Measurements from ENCODE around the gene NKD1.
A peak's percentile ranks its signal among the peaks of the same experiment; 100 is the strongest.

The NKD1 gene

DNA sequence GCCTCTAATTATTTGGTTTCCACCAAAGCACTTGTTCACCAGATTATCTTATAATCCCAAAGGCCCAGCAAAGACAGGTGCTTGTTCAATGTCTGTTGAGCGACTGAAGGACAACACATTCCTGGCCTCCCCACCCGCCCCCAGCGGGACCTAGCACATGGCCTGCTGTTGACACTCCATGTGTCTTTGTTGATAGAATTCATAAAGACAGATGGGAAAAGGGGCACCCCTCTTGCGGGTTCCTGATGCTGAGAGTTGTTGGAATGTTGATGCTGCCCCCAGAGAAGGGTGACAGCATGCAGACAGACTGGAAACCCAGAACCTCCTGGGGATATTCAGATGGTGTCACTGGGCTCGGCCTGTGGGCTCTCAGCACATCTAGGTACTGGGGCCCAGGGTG lies 96.0 kb downstream of the NKD1 start:
- Mint-ChIP-seq H3K27me3 (no peaks in the 10 kb centered on the region), H3K9me3 (ENCODE audit: low read depth) (no peaks in the 10 kb centered on the region), H3K36me3 (peaks cover 2% of the 10 kb centered on the region), H3K4me3 (no peak overlapping the region), H3K4me1 (ENCODE audit: low read depth) (peaks cover 4% of the 10 kb centered on the region), H3K27ac (no peak overlapping the region)

DNA sequence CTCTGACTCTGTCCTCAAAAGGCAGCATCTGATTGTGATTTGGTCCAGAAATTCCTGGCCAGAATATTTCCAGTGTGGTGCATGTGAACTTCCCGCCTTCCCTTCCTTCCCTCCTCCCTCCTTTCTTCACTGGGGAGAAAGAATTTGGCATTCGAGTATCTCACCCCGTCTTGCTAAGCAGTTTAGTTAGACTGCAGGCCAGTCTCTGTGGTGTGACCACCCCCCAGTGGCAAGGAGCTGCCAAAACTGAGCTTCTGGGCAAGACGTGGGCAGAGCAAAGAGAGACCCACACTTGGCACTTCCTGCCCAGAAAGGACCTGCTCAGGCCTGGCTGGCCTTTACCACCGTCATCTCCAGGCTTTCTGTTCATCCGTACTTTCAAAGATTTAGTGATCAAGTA lies 96.5 kb downstream of the NKD1 start:
- Mint-ChIP-seq H3K27ac (peak overlapping the region; percentile 35), H3K36me3 (peaks cover 2% of the 10 kb centered on the region), H3K27me3 (no peaks in the 10 kb centered on the region), H3K9me3 (ENCODE audit: low read depth) (no peaks in the 10 kb centered on the region), H3K4me3 (no peak overlapping the region), H3K4me1 (ENCODE audit: low read depth) (peaks cover 4% of the 10 kb centered on the region)

DNA sequence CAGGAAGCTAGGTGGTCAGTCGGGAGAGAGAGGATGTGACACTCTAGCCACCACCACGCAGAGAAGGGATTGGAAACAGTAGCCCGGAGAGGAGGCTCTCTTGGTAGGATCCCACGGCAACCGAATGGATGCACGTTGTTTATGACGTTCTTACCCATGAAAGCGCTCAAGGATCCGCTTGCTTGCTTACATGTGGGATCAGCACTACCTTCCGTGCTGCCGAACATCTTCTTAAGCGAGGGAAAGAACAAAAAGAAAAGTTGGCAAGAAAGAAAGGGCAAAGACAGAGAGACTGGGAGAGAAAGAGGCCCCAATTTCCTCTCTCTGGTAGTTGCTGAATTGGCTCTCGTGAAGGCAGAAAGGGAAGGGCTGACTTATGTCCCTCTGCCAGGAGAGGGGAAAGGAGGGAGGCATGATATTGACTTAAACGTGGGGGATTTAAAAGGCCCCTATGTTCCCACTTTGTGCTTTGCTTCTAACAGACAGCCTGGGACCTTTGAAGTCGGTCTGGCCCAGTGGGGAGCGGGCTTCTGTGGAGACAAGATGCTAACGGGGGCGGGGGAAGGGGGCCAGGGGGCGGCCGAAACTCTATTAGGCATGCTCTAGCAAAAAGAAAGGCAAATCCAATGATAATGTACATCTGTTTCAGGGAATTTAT lies 97.5 kb downstream of the NKD1 start:
- H3K4me1 Mint-ChIP-seq (ENCODE audit: low read depth) = peaks cover 4% of the 10 kb centered on the region
- H3K27ac Mint-ChIP-seq = no peak overlapping the region
- H3K36me3 Mint-ChIP-seq = peaks cover 5% of the 10 kb centered on the region
- H3K4me3 Mint-ChIP-seq = no peak overlapping the region
- H3K27me3 Mint-ChIP-seq = no peaks in the 10 kb centered on the region
- H3K9me3 Mint-ChIP-seq (ENCODE audit: low read depth) = no peaks in the 10 kb centered on the region

DNA sequence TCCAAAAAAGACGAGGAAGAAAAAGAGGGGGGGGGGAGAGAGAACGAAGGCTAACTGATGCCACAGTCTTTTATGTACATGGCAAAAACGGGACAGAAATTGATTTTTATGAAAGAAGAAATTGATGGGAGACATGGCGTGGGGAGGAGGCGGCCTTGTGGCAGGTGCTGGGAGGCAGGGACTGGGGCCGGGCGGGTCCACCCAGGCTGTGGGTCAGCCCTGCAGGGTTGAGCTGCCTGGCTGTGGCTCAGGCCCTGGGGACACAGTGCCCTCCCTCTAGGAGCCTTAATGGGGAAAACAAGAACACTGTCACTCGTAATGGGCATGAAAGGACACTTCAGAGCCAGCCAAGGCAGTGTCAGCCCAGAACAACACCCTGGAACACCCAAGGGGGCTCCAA lies 98.1 kb downstream of the NKD1 start:
- H3K36me3 Mint-ChIP-seq = peaks cover 5% of the 10 kb centered on the region
- no peaks in the 10 kb centered on the region for H3K9me3 Mint-ChIP-seq (ENCODE audit: low read depth)
- no peak overlapping the region for H3K4me3 Mint-ChIP-seq
- H3K27ac Mint-ChIP-seq = no peak overlapping the region
- H3K27me3 Mint-ChIP-seq = no peaks in the 10 kb centered on the region
- H3K4me1 Mint-ChIP-seq (ENCODE audit: low read depth) = peaks cover 4% of the 10 kb centered on the region

DNA sequence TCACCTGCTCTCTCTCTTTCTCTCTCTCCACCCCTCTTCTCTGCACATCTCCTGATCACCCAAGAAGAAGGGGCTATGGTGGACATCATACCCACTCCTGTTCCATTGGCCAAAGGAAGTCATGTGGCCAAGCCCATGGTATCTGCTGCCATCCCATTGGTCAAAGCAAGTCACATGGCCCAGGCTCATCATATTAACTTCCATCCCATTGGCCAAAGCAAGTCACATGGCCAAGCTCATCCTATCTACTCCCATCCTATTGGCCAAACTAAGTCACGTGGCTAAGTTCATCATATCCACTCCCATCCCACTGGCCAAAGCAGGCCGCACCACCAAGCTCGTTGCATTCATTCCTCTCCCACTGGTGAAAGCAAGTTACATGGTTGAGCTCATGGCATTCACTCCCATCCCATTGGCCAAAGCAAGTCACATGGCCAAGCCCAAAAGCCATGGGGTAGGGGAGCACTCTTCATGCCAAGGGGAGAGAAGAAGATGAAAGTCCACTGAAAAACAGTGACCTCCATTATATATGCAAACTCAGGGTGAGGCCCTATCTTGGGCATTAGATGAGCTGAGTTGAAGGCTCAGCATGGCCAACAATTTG lies 103.7 kb downstream of the NKD1 start:
- Mint-ChIP-seq H3K36me3 (peaks cover 7% of the 10 kb centered on the region), H3K4me3 (no peak overlapping the region), H3K4me1 (ENCODE audit: low read depth) (no peaks in the 10 kb centered on the region), H3K9me3 (ENCODE audit: low read depth) (no peaks in the 10 kb centered on the region), H3K27me3 (no peaks in the 10 kb centered on the region), H3K27ac (no peak overlapping the region)

DNA sequence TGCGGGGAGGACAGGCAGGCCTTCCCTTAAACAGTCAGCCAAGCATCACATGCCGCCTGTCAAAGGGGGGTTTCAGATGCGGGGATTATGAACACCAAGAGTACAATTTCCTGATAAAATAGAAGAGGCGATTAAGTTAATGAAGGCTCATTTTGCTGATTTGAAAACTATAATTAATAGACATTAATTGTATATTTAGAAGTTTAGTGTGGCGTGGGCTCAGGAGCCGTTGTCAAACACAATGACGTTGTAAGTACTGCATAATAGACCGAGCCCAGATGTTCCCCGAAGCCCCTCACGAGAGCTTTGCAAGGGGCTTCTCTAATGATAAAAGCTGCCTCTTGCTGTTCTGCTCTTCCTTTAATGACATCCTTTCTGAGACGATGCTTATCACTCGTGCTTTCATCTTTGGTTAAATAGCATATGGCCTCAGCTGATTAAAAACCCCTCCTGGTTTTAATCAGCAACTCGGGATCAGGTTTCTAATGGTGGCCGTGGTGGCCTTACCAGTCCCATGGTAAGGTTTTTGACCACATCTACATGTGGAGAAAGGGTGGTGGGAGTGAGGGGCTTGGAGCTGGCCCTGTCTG lies 104.7 kb downstream of the NKD1 start:
- H3K9me3 Mint-ChIP-seq (ENCODE audit: low read depth) = no peaks in the 10 kb centered on the region
- H3K27ac Mint-ChIP-seq = no peak overlapping the region
- H3K4me3 Mint-ChIP-seq = no peak overlapping the region
- peaks cover 7% of the 10 kb centered on the region for H3K36me3 Mint-ChIP-seq
- H3K4me1 Mint-ChIP-seq (ENCODE audit: low read depth) = no peaks in the 10 kb centered on the region
- no peaks in the 10 kb centered on the region for H3K27me3 Mint-ChIP-seq

DNA sequence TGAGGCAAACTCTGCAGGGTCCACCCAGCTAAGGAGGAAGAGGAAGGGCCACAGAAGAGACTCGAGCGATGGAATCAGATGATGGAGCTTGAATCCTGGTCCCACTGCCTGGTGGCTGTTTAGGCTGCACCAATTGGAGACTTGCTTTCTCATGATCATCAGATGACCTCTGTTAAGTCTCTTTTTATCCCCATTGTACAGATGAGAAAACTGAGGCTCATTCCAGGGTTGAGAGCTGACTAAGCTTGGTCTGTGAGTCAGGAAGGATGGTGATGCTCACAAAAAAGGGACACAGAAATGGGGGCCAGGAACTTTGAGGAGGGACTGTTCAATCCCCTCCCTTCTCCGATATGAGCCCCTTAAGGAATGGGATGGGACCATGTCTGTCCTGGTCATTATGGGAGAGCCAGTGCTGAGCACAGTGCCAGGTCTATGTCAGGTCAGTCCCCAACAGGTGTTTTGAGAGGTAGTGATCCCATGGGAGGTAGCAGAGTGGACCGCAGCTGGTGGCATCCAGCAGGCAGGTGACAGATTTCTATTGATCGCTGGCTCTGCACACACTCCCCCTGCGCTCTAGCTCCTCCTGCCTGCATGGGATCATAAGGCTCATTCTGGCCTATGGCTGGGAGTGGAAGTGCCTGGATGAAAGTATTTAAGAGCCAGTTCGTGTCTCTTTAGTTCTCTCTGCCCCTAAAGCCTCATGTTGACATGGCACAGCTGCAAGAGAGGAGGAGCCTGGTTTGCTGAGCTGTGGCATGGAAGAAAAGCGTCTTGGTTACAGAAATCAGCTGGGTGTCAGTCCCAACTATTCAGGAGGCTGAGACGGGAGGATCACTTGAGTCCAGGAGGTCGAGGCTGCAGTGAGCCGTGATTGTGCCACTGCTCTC lies 105.7 kb downstream of the NKD1 start:
- no peaks in the 10 kb centered on the region for H3K4me1 Mint-ChIP-seq (ENCODE audit: low read depth)
- H3K36me3 Mint-ChIP-seq = peaks cover 7% of the 10 kb centered on the region
- H3K27ac Mint-ChIP-seq = no peak overlapping the region
- no peaks in the 10 kb centered on the region for H3K27me3 Mint-ChIP-seq
- H3K9me3 Mint-ChIP-seq (ENCODE audit: low read depth) = no peaks in the 10 kb centered on the region
- no peak overlapping the region for H3K4me3 Mint-ChIP-seq

DNA sequence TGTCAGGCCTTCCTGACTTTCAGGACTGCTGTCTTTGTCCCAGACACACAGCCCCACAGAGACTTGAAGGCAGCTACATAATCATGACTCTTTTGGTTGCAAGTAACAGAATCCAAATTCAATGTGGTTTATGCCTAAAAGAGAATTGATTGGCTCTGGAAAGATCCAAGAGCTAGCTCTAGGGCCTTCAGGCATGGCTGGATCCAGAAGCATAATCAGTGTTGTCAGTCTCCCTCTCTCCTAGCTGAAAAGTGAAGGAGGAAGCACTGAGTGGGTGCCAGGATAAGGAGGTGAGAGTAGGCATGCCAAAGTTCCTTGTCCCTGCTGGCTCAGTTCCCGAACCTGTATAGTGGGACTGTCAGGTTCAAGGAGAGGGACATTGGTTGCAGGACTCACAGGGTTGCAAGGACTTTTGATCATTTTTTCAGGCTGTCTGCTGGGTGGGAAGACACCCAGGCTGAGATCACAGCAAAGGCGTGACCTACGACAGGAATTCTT lies 107.4 kb downstream of the NKD1 start:
- Mint-ChIP-seq H3K27ac (no peak overlapping the region), H3K36me3 (peaks cover 4% of the 10 kb centered on the region), H3K4me3 (no peak overlapping the region), H3K9me3 (ENCODE audit: low read depth) (no peaks in the 10 kb centered on the region), H3K27me3 (no peaks in the 10 kb centered on the region), H3K4me1 (ENCODE audit: low read depth) (no peaks in the 10 kb centered on the region)

DNA sequence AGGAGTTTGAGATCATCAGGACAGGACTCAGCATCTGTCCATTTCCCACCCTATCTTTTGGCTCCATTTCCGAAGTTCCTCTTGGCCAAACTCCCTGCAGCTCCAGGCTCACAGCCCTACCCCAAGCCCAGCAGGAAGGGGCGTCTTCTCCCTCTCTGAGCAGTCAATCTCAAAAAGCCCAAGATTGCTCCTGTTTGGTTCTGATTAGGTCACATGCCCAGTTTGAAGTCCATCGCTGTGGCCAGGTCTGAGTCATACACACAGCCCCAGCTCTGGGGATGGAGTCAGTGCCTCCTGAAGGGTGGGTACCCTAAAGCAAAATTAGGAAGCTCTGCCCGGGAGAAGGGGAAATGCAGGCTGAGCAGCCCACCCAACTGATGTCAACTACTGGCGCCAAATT lies 109.0 kb downstream of the NKD1 start:
- no peaks in the 10 kb centered on the region for H3K4me1 Mint-ChIP-seq (ENCODE audit: low read depth)
- H3K27ac Mint-ChIP-seq = no peak overlapping the region
- no peaks in the 10 kb centered on the region for H3K36me3 Mint-ChIP-seq
- no peaks in the 10 kb centered on the region for H3K27me3 Mint-ChIP-seq
- no peak overlapping the region for H3K4me3 Mint-ChIP-seq
- no peaks in the 10 kb centered on the region for H3K9me3 Mint-ChIP-seq (ENCODE audit: low read depth)

DNA sequence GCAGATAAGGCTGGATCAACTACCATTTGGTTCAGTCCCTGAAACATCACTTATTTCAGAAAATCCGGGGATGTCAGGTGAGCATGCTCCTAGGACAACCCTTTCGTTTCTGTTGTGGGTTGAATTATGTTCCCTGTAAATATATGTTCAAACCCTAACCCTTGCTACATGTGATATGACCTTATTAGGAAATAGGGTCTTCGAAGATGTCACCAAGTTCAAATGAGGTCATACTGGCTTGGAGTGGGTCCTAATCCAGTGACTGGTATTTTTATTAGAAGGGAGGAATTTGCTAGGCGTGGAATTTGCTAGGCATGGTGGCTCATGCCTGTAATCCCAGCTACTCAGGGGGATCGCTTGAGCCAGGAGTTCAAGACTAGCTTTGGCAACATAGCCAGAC lies 111.6 kb downstream of the NKD1 start:
- peaks cover 4% of the 10 kb centered on the region for H3K4me1 Mint-ChIP-seq (ENCODE audit: low read depth)
- no peak overlapping the region for H3K27ac Mint-ChIP-seq
- H3K36me3 Mint-ChIP-seq = no peaks in the 10 kb centered on the region
- H3K9me3 Mint-ChIP-seq (ENCODE audit: low read depth) = no peaks in the 10 kb centered on the region
- no peaks in the 10 kb centered on the region for H3K27me3 Mint-ChIP-seq
- no peak overlapping the region for H3K4me3 Mint-ChIP-seq

DNA sequence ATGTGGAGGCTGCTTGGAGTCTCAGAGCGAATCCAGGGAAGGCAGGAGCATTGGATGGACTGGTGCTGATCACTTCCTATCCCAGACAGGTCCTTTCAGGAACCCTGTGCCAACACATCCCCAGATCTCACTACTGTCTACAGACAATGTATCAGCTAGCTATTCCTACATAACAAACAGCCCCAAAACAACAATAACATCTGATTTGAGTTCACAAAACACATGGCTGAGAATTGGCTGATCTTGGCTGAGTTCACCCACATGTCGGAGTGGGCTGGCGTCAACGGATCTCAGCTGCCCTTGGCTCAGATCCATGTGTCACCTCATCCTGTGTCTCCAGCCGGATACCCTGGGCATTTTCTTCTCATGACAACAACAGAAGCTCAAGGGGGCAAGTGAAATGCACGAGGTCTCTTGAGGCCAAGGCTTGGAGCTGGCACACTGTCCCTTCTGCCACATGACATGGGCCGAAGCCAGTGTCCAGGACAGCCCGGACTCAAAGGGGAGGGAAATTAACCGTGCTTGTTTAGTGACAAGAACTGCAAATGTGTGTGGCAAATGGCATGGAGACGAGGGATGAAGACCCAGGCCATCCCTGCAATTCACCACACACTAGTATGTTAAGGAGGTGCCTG lies 114.2 kb downstream of the NKD1 start:
- Mint-ChIP-seq H3K4me1 (ENCODE audit: low read depth) (peaks cover 26% of the 10 kb centered on the region), H3K27ac (no peak overlapping the region), H3K9me3 (ENCODE audit: low read depth) (no peaks in the 10 kb centered on the region), H3K36me3 (no peaks in the 10 kb centered on the region), H3K27me3 (no peaks in the 10 kb centered on the region), H3K4me3 (no peak overlapping the region)

DNA sequence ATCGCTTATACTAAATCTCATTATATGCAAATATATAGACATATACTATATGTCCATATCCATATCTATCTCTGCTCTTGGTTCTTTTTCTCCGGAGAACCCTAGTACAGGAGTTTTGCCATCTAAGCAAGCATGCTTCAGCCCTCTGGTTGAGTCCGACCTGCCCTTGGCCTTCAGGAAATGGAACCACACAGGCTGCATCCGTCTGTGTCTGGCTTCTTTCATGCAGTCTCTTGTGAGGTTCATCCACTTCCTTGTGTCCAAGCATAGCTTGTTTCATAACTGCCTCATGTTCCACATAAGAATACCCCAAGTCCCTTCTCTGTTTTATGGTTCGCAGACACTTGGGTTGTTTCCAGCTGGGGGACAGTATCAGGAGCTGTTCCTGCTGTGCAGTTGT lies 116.1 kb downstream of the NKD1 start:
- Mint-ChIP-seq H3K4me1 (ENCODE audit: low read depth) (peaks cover 37% of the 10 kb centered on the region), H3K27ac (no peak overlapping the region), H3K9me3 (ENCODE audit: low read depth) (no peaks in the 10 kb centered on the region), H3K4me3 (peak overlapping the region; percentile 76), H3K27me3 (no peaks in the 10 kb centered on the region), H3K36me3 (no peaks in the 10 kb centered on the region)

DNA sequence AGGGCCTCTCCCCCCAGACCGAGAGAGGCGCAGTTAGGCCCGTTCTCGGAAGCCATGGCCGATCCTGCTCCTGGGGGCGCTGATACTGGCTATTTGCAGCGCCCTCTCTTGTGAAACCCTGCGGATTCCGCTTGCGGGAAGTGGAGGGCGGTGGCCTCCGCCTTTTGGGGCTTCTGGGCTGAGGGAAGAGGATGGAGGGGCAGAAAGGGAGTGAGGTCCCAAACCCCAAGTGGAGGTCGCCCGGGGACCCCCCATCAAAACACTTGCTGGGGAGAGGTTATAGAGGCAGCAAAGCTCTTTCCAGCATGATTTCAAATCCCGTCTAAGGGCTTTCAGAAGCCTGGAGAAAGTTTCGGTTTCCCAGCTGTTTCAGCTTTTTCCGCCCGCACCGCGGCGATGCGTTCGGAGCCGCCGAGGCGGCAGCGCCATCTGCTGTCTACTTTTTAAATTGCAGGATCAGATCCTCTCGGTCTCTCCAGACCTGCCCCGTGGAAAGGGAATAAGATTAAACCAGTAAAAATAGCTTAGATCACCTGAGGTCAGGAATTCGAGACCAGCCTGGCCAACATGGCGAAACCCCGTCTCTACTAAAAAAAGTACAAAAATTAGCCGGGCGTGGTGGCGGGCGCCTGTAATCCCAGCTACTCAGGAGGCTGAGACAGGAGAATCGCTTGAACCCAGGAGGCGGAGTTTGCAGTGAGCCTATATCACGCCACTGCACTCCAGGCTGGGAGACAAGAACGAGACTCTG lies 117.1 kb downstream of the NKD1 start:
- no peaks in the 10 kb centered on the region for H3K36me3 Mint-ChIP-seq
- peaks cover 37% of the 10 kb centered on the region for H3K4me1 Mint-ChIP-seq (ENCODE audit: low read depth)
- peak overlapping the region; percentile 68 for H3K27ac Mint-ChIP-seq
- H3K4me3 Mint-ChIP-seq = peak overlapping the region; percentile 76
- H3K9me3 Mint-ChIP-seq (ENCODE audit: low read depth) = no peaks in the 10 kb centered on the region
- H3K27me3 Mint-ChIP-seq = no peaks in the 10 kb centered on the region
